ENCODE data around the gene AGBL1. TPM values are rescaled to one million over a fixed set of nuclear protein-coding genes. Genes with fewer than 3 reads are reported as not detected.

Gene AGBL1
- total and polyA plus RNA-seq, 8 donors, result under 0.01 to 0.18 TPM; not detected in 6

- H3K27ac ChIP-seq, result no peak overlapping the region
- intact Hi-C loops (cut with DNase I; ENCODE audit: low total_unique reads), result no loop called here
- no peak for DNase-seq
- TF ChIP-seq POLR2A (IDR thresholded peaks at IDR 0.05) (no peak), CTCF (IDR thresholded peaks at IDR 0.05) (no peak)
- no peak overlapping the region for H3K4me3 ChIP-seq
- WGBS, 5 donors, result 89 to 96% (median 92%) methylated on average over 3 of the region's 3 CpGs
- no peaks in the 10 kb centered on the region for H3K4me1 ChIP-seq
- H3K27me3 ChIP-seq, result no peaks in the 10 kb centered on the region
- no peaks in the 10 kb centered on the region for H3K9me3 ChIP-seq
- H3K36me3 ChIP-seq, result no peaks in the 10 kb centered on the region
Observed at GRCh38 chr15:86802244-86802643, 722.6 kb downstream of the AGBL1 start.

- H3K27ac ChIP-seq, result no peak overlapping the region
- intact Hi-C loops (cut with DNase I; ENCODE audit: low total_unique reads), result no loop called here
Observed at GRCh38 chr15:86804406-86804805, 724.7 kb downstream of the AGBL1 start.

GRCh38 chr15:86810329-86810728, 730.7 kb downstream of the AGBL1 start:
- no peak for TF ChIP-seq EP300 (IDR thresholded peaks at IDR 0.05)
- no peak for TF ChIP-seq POLR2AphosphoS5 (IDR thresholded peaks at IDR 0.05)
- no peak for TF ChIP-seq CTCF (IDR thresholded peaks at IDR 0.05)
- DNase-seq, result no peak
- H3K27me3 ChIP-seq, result no peaks in the 10 kb centered on the region
- no peaks in the 10 kb centered on the region for H3K4me1 ChIP-seq
- H3K36me3 ChIP-seq, result no peaks in the 10 kb centered on the region
- H3K27ac ChIP-seq, result no peak overlapping the region
- no peaks in the 10 kb centered on the region for H3K9me3 ChIP-seq
- intact Hi-C loops (cut with DNase I; ENCODE audit: low total_unique reads), result no loop called here
- H3K4me3 ChIP-seq, result no peak overlapping the region

More at GRCh38 chr15:86804406-86804805, 724.7 kb downstream of the AGBL1 start:
- Histone ChIP-seq H3K4me3 (no peak overlapping the region), H3K27me3 (no peaks in the 10 kb centered on the region), H3K4me1 (no peaks in the 10 kb centered on the region), H3K36me3 (no peaks in the 10 kb centered on the region), H3K9me3 (no peaks in the 10 kb centered on the region)
- 93 to 97% (median 94%) methylated on average over 2 of the region's 2 CpGs for WGBS, 5 donors
- DNase-seq, result no peak
- TF ChIP-seq POLR2AphosphoS5 (IDR thresholded peaks at IDR 0.05), result no peak
- no peak for TF ChIP-seq CTCF (IDR thresholded peaks at IDR 0.05)

GRCh38 chr15:86813892-86814291, 734.2 kb downstream of the AGBL1 start:
- DNase-seq, result no peak
- H3K4me3 ChIP-seq, result no peak overlapping the region
- H3K27ac ChIP-seq, result no peak overlapping the region
- intact Hi-C loops (cut with DNase I; ENCODE audit: low total_unique reads), result no loop called here
- H3K4me1 ChIP-seq, result no peaks in the 10 kb centered on the region
- no peaks in the 10 kb centered on the region for H3K9me3 ChIP-seq
- no peak for TF ChIP-seq POLR2AphosphoS5 (IDR thresholded peaks at IDR 0.05)
- TF ChIP-seq EP300 (IDR thresholded peaks at IDR 0.05), result no peak
- no peak for TF ChIP-seq POLR2A (IDR thresholded peaks at IDR 0.05)
- TF ChIP-seq CTCF (IDR thresholded peaks at IDR 0.05), result no peak
- H3K36me3 ChIP-seq, result no peaks in the 10 kb centered on the region
- WGBS, 5 donors, result 89 to 94% (median 92%) methylated on average over 7 of the region's 7 CpGs
- H3K27me3 ChIP-seq, result no peaks in the 10 kb centered on the region

- TF ChIP-seq EP300 (IDR thresholded peaks at IDR 0.05), result no peak
- TF ChIP-seq POLR2A (IDR thresholded peaks at IDR 0.05), result no peak
- TF ChIP-seq POLR2AphosphoS5 (IDR thresholded peaks at IDR 0.05), result no peak
- no peak for TF ChIP-seq CTCF (IDR thresholded peaks at IDR 0.05)
- H3K9me3 ChIP-seq, result peaks cover 0 to 10% (median 5%) of the 10 kb centered on the region in 4 donors
- no peaks in the 10 kb centered on the region for H3K4me1 ChIP-seq
- whole genome bisulfite sequencing, 5 donors, result 47 to 88% (median 71%) methylated on average over 1 of the region's 1 CpG
- no peak overlapping the region for H3K27ac ChIP-seq
- no peaks in the 10 kb centered on the region for H3K27me3 ChIP-seq
- no peak overlapping the region for H3K4me3 ChIP-seq
- DNase-seq, result no peak
- intact Hi-C loops (cut with DNase I; ENCODE audit: low total_unique reads), result no loop called here
- no peaks in the 10 kb centered on the region for H3K36me3 ChIP-seq
Observed at GRCh38 chr15:86829245-86829644, 749.6 kb downstream of the AGBL1 start.
